Nephron progenitor cell (in vitro differentiated cells): ENCODE results near the gene TBC1D22B.
A peak's percentile ranks its signal among the peaks of the same experiment; 100 is the strongest.

Experiments used
- DNase-seq: peaks from one replicate; pipeline ENCODE4 v3.0.0; 2021
- H3K27ac Mint-ChIP-seq: 2 replicates; pipeline ENCODE4 v1.8.0; 2021; ENCODE audit warnings: mild to moderate bottlenecking, moderate library complexity, mixed read lengths
- H3K27me3 Mint-ChIP-seq: 2 replicates; pipeline ENCODE4 v1.8.0; 2021; ENCODE audit warnings: mild to moderate bottlenecking, low read depth, mixed read lengths; ENCODE audit not compliant: poor library complexity
- H3K36me3 Mint-ChIP-seq: 2 replicates; pipeline ENCODE4 v1.8.0; 2021; ENCODE audit warnings: low read depth, mixed read lengths
- H3K4me1 Mint-ChIP-seq: 2 replicates; pipeline ENCODE4 v1.8.0; 2021; ENCODE audit warnings: mixed read lengths
- H3K4me3 Mint-ChIP-seq: 2 replicates; pipeline ENCODE4 v1.8.0; 2021; ENCODE audit warnings: mild to moderate bottlenecking, moderate library complexity, mixed read lengths
- H3K9me3 Mint-ChIP-seq: 2 replicates; pipeline ENCODE4 v1.8.0; 2021; ENCODE audit warnings: mild to moderate bottlenecking, moderate library complexity, mixed read lengths
- TF ChIP-seq, protein P1 (sequence below): fragments of 200-600 bp; sonication (generic); IDR thresholded peaks from 2 replicates; pipeline ENCODE4 v1.5.0; 2021; ENCODE audit warnings: antibody characterized with exemption

Gene TBC1D22B

GRCh38 chr6:37319856-37320480 lies 62.4 kb downstream of the TBC1D22B start:
- peaks cover under 1% of the 10 kb centered on the region for H3K36me3 Mint-ChIP-seq
- H3K4me3 Mint-ChIP-seq: no peak overlapping the region
- TF ChIP-seq, protein P1, sequence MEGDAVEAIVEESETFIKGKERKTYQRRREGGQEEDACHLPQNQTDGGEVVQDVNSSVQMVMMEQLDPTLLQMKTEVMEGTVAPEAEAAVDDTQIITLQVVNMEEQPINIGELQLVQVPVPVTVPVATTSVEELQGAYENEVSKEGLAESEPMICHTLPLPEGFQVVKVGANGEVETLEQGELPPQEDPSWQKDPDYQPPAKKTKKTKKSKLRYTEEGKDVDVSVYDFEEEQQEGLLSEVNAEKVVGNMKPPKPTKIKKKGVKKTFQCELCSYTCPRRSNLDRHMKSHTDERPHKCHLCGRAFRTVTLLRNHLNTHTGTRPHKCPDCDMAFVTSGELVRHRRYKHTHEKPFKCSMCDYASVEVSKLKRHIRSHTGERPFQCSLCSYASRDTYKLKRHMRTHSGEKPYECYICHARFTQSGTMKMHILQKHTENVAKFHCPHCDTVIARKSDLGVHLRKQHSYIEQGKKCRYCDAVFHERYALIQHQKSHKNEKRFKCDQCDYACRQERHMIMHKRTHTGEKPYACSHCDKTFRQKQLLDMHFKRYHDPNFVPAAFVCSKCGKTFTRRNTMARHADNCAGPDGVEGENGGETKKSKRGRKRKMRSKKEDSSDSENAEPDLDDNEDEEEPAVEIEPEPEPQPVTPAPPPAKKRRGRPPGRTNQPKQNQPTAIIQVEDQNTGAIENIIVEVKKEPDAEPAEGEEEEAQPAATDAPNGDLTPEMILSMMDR: no peak
- no peaks in the 10 kb centered on the region for H3K9me3 Mint-ChIP-seq
- no peak overlapping the region for H3K27ac Mint-ChIP-seq
- DNase-seq: no peak
- peaks cover under 1% of the 10 kb centered on the region for H3K4me1 Mint-ChIP-seq
- H3K27me3 Mint-ChIP-seq: no peaks in the 10 kb centered on the region

GRCh38 chr6:37320646-37321045 lies 63.1 kb downstream of the TBC1D22B start:
- H3K27ac Mint-ChIP-seq: no peak overlapping the region
- DNase-seq: peak; percentile 12
- no peaks in the 10 kb centered on the region for H3K4me1 Mint-ChIP-seq
- TF ChIP-seq, protein P1: no peak
- H3K9me3 Mint-ChIP-seq: no peaks in the 10 kb centered on the region
- H3K4me3 Mint-ChIP-seq: no peak overlapping the region
- no peaks in the 10 kb centered on the region for H3K27me3 Mint-ChIP-seq
- H3K36me3 Mint-ChIP-seq: peaks cover under 1% of the 10 kb centered on the region

GRCh38 chr6:37321101-37321500 lies 63.5 kb downstream of the TBC1D22B start:
- H3K9me3 Mint-ChIP-seq: no peaks in the 10 kb centered on the region
- TF ChIP-seq, protein P1: no peak
- DNase-seq: no peak

GRCh38 chr6:37321516-37322415 lies 64.2 kb downstream of the TBC1D22B start:
- Mint-ChIP-seq H3K4me1 (no peaks in the 10 kb centered on the region), H3K27me3 (no peaks in the 10 kb centered on the region), H3K36me3 (peaks cover 6% of the 10 kb centered on the region), H3K27ac (no peak overlapping the region), H3K9me3 (no peaks in the 10 kb centered on the region), H3K4me3 (no peak overlapping the region)
- DNase-seq: no peak
- TF ChIP-seq, protein P1: no peak

More at GRCh38 chr6:37321101-37321500, 63.5 kb downstream of the TBC1D22B start:
- Mint-ChIP-seq H3K36me3 (peaks cover 5% of the 10 kb centered on the region), H3K4me1 (no peaks in the 10 kb centered on the region), H3K4me3 (no peak overlapping the region), H3K27me3 (no peaks in the 10 kb centered on the region), H3K27ac (no peak overlapping the region)

DNA sequence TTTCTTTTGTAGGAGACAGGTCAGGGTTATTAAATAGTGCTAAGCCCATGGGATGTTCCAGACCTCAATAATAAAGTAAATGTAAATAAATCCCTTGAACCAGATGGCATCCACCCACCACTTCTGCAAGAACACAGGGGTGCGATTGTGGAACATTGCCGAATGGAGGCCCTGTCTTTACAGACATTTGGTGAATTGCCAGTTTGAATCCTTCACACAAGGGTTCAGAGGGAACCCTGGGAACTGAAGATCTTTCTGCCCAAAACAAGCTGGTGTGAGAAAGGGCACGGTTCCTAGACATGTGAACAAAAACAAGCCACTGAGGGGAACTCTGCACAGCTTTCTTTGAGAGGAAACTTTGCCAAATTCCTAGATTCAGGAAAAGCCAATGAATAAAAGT lies 66.0 kb downstream of the TBC1D22B start:
- Mint-ChIP-seq H3K9me3 (no peaks in the 10 kb centered on the region), H3K36me3 (peaks cover 16% of the 10 kb centered on the region), H3K4me1 (no peaks in the 10 kb centered on the region), H3K27ac (no peak overlapping the region), H3K27me3 (peaks cover 2% of the 10 kb centered on the region), H3K4me3 (no peak overlapping the region)
- no peak for DNase-seq
- TF ChIP-seq, protein P1: no peak
